Activated CD8-positive, alpha-beta T cell treated with anti-CD3 and anti-CD28 coated beads, Interleukin-2, amount 10 ng/mL, durations not matched to agents 7 days and 5 days (primary cell): ENCODE measurements around the gene MRPL4. TPM values are rescaled to one million over a fixed set of nuclear protein-coding genes. Genes with fewer than 3 reads are reported as not detected.

Experiments
- ATAC-seq: fragments of 150-1000 bp; cut with Tn5 transposase; one replicate; pipeline ENCODE4 v1.10.0; 2021; ENCODE audit warnings: moderate library complexity
- CTCF ChIA-PET: fragments of 350-600 bp; sonication (Branson Sonifier 250); formaldehyde crosslinking; loops from one replicate; lab custom pipeline; 2021; ENCODE audit warnings: antibody characterized with exemption; lab: Charles Lee
- POLR2A ChIA-PET: fragments of 350-600 bp; sonication (Branson Sonifier 250); formaldehyde crosslinking; loops from one replicate; lab custom pipeline; 2021; ENCODE audit warnings: antibody characterized with exemption; lab: Charles Lee
- DNase-seq: peaks from one replicate; pipeline ENCODE4 v3.0.0-alpha.2; 2020
- H3K27ac Mint-ChIP-seq: one replicate; pipeline ENCODE4 v1.8.0; 2021; ENCODE audit warnings: mild to moderate bottlenecking, mixed read lengths
- H3K27me3 Mint-ChIP-seq: one replicate; pipeline ENCODE4 v1.8.0; 2021; ENCODE audit warnings: low read depth, mixed read lengths
- H3K36me3 Mint-ChIP-seq: one replicate; pipeline ENCODE4 v1.8.0; 2021; ENCODE audit warnings: low read depth, mixed read lengths
- H3K4me1 Mint-ChIP-seq: one replicate; pipeline ENCODE4 v1.8.0; 2021; ENCODE audit warnings: low read depth, mixed read lengths
- H3K4me3 Mint-ChIP-seq: one replicate; pipeline ENCODE4 v1.8.0; 2021; ENCODE audit warnings: mild to moderate bottlenecking, mixed read lengths
- H3K9me3 Mint-ChIP-seq: one replicate; pipeline ENCODE4 v1.8.0; 2022; ENCODE audit warnings: mixed read lengths; ENCODE audit not compliant: insufficient read depth
- total RNA-seq, 2 experiments: library from RNA; stranded (reverse); gene quantifications; one replicate each; pipeline ENCODE4 v1.2.3, GENCODE V29; 2021

MRPL4 gene
- total RNA-seq, 2 experiments from 2014 or later: 85.9 to 87.0 TPM

DNA sequence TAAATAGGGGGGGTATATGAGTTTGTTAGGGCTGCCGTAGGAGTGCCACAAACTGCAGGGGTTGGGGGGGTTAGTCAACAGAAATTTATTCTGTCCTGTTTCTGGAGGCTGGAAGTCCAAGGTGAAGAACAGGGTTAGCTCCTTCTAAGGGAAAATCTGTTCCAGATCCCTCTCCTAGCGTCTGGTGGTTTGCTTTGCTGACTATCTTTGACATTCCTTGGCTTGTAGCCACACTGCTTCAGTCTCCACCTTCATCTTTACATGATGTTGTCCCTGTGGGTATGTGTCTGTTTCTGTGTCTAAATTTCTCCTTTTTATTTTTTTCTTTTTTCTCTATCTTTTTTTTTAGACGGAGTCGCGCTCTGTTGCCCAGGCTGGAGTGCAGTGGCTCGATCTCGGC is 10.8 kb downstream of the MRPL4 start:
- no peaks in the 10 kb centered on the region for H3K27me3 Mint-ChIP-seq
- H3K4me3 Mint-ChIP-seq: no peak overlapping the region
- no peaks in the 10 kb centered on the region for H3K9me3 Mint-ChIP-seq
- peaks cover 18% of the 10 kb centered on the region for H3K36me3 Mint-ChIP-seq
- ChIA-PET CTCF (interaction anchor here (1.1 to 7.9 kb wide), 3 partner anchors 27 to 128 kb away, joined by 3 to 255 read pairs (median 6); partner anchors contain the start of genes ICAM5 and TYK2), POLR2A (interaction anchor here (0.6 to 1.8 kb wide), 2 partner anchors 8 to 57 kb away, joined by 3 to 5 read pairs; partner anchors contain the start of gene ICAM1)
- no peak for ATAC-seq
- peaks cover 17% of the 10 kb centered on the region for H3K4me1 Mint-ChIP-seq
- DNase-seq: no peak
- no peak overlapping the region for H3K27ac Mint-ChIP-seq

DNA sequence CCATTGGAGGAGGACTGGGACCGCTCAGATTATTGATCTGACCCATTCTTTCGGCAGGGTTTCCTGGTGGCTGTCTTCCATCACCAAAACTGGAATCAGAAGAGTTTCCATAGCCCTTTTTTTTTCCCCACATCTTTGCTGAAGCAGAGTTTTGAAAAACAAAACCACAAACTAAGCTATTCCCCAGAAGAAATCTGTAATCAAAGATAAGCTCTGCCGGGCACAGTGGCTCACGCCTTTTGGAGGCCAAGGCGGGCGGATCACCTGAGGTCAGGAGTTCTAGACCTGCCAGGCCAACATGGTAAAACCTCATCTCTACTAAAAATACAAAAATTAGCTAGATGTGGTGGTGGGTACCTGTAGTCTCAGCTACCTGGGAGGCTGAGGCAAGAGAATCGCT is 14.7 kb downstream of the MRPL4 start:
- ChIA-PET POLR2A (interaction anchor here (0.7 kb wide), 1 partner anchor 118 kb away, joined by 3 read pairs; no protein-coding TSS in a partner anchor), CTCF (interaction anchor here (0.9 to 10.8 kb wide), 3 partner anchors 7 to 119 kb away, joined by 3 to 383 read pairs (median 96); partner anchors contain the start of gene TYK2)
- ATAC-seq: no peak
- Mint-ChIP-seq H3K36me3 (no peaks in the 10 kb centered on the region), H3K27ac (no peak overlapping the region), H3K9me3 (no peaks in the 10 kb centered on the region), H3K4me3 (no peak overlapping the region), H3K4me1 (peaks cover 23% of the 10 kb centered on the region), H3K27me3 (no peaks in the 10 kb centered on the region)
- DNase-seq: no peak

DNA sequence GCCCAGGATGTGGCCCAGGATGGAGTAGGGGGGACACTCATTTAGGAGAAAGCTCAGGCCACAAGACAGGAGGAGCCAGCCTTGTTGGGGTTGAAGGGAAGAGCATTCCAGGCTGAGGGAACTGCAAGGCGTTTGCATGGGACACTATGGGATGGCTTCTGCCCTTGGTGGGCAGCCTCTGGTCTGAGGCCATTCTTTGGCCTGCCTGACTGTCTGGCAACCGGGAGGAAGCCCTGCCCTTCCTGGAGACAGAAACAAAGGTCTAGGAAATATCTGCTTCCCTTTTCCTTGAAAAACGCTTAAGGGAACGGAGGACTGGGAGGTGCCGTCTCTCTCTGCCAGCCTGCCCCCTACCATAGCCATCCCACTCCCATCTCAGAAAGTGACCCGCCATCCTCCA is 16.1 kb downstream of the MRPL4 start:
- H3K4me1 Mint-ChIP-seq: peaks cover 33% of the 10 kb centered on the region
- H3K27ac Mint-ChIP-seq: no peak overlapping the region
- POLR2A ChIA-PET: interaction anchor here (4.0 kb wide), 1 partner anchor 8 kb away, joined by 26 read pairs; no protein-coding TSS in a partner anchor

DNA sequence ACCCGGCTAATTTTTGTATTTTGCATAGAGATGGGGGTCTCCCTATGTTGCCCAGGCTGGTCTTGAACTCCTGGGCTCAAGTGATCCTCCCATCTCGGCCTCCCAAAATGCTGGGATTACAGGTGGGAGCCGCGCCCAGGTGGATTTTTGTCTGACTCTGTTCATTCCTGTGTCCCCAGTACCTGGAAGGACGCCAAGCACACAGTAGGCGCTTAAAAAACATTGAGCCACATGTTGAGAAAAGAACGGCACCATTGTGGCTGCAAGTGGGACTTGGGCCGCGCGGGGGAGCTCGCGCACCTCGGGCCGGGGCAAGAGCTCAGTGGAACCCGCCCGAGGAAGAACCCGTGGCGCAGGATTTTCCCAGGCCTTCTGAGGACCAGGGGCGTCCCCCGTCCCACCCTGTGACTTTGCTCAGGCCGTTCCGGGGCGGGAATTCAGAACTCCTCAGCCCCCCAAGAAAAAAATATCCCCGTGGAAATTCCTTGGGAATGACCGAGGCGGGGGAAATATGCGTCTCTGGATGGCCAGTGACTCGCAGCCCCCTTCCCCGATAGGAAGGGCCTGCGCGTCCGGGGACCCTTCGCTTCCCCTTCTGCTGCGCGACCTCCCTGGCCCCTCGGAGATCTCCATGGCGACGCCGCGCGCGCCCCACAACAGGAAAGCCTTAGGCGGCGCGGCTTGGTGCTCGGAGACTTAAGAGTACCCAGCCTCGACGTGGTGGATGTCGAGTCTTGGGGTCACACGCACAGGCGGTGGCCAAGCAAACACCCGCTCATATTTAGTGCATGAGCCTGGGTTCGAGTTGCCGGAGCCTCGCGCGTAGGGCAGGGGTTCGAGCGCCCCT is 17.5 kb downstream of the MRPL4 start:
- H3K27me3 Mint-ChIP-seq: no peaks in the 10 kb centered on the region
- H3K4me3 Mint-ChIP-seq: peak overlapping the region; percentile 82
- H3K27ac Mint-ChIP-seq: peak overlapping the region; percentile 93
- CTCF ChIA-PET: interaction anchor here (0.6 to 10.8 kb wide), 26 partner anchors 9 to 589 kb away, joined by 3 to 383 read pairs (median 4); partner anchors contain the start of genes CDC37, ICAM4, ICAM5 and PDE4A
- H3K9me3 Mint-ChIP-seq: no peaks in the 10 kb centered on the region
- H3K4me1 Mint-ChIP-seq: peaks cover 35% of the 10 kb centered on the region
- POLR2A ChIA-PET: interaction anchor here (0.6 to 4.0 kb wide), 15 partner anchors 7 to 149 kb away, joined by 3 to 54 read pairs (median 10); partner anchors contain the start of genes CDC37, DNMT1, ICAM4 and ICAM5
- ATAC-seq: peak; percentile 69
- peaks cover 6% of the 10 kb centered on the region for H3K36me3 Mint-ChIP-seq
- peak; percentile 92 for DNase-seq

More for the DNA sequence above, 16.1 kb downstream of the MRPL4 start:
- ATAC-seq (no peak), DNase-seq (no peak)
- Mint-ChIP-seq H3K36me3 (peaks cover 4% of the 10 kb centered on the region), H3K9me3 (no peaks in the 10 kb centered on the region), H3K4me3 (no peak overlapping the region), H3K27me3 (no peaks in the 10 kb centered on the region)
- CTCF ChIA-PET: interaction anchor here (6.1 to 10.8 kb wide), 2 partner anchors 9 to 118 kb away, joined by 96 to 383 read pairs; partner anchors contain the start of gene TYK2

DNA sequence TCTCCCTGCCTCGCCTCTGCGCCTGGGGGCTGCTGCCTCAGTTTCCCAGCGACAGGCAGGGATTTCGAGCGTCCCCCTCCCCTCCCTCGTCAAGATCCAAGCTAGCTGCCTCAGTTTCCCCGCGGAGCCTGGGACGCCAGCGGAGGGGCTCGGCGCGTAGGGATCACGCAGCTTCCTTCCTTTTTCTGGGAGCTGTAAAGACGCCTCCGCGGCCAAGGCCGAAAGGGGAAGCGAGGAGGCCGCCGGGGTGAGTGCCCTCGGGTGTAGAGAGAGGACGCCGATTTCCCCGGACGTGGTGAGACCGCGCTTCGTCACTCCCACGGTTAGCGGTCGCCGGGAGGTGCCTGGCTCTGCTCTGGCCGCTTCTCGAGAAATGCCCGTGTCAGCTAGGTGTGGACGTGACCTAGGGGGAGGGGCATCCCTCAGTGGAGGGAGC is 18.2 kb downstream of the MRPL4 start:
- POLR2A ChIA-PET: interaction anchor here (1.2 to 4.0 kb wide), 16 partner anchors 8 to 148 kb away, joined by 3 to 54 read pairs (median 9); partner anchors contain the start of genes CDC37, DNMT1, ICAM4 and ICAM5
- ATAC-seq (peak; percentile 70), DNase-seq (peak; percentile 87)
- H3K36me3 Mint-ChIP-seq: peaks cover 11% of the 10 kb centered on the region
- CTCF ChIA-PET: interaction anchor here (0.7 to 10.8 kb wide), 20 partner anchors 10 to 185 kb away, joined by 3 to 383 read pairs (median 7); partner anchors contain the start of genes CDC37, ICAM4, ICAM5 and PDE4A
- H3K27me3 Mint-ChIP-seq: no peaks in the 10 kb centered on the region
- H3K9me3 Mint-ChIP-seq: no peaks in the 10 kb centered on the region
- peak overlapping the region; percentile 82 for H3K4me3 Mint-ChIP-seq
- H3K4me1 Mint-ChIP-seq: peaks cover 40% of the 10 kb centered on the region
- H3K27ac Mint-ChIP-seq: peak overlapping the region; percentile 93

DNA sequence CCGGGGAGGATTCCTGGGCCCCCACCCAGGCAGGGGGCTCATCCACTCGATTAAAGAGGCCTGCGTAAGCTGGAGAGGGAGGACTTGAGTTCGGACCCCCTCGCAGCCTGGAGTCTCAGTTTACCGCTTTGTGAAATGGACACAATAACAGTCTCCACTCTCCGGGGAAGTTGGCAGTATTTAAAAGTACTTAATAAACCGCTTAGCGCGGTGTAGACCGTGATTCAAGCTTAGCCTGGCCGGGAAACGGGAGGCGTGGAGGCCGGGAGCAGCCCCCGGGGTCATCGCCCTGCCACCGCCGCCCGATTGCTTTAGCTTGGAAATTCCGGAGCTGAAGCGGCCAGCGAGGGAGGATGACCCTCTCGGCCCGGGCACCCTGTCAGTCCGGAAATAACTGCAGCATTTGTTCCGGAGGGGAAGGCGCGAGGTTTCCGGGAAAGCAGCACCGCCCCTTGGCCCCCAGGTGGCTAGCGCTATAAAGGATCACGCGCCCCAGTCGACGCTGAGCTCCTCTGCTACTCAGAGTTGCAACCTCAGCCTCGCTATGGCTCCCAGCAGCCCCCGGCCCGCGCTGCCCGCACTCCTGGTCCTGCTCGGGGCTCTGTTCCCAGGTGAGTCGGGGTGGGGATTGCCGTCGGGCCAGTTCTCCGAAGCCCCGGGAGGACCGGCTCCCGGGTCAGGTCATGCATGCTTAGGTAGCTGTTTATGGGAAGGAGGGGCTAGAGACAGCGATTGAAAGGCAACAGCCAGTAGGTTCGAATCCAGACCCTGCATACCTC is 18.8 kb downstream of the MRPL4 start, which contains the start of gene ICAM1:
Gene ICAM1, plus strand, starts transcription at position 505 of the 779 bp plus-strand sequence. Its CDS starts 40 bp downstream, at position 545.
- POLR2A ChIA-PET: interaction anchor here (0.6 to 4.0 kb wide), 23 partner anchors 8 to 284 kb away, joined by 3 to 54 read pairs (median 6); partner anchors contain the start of genes CDC37, DNMT1, ICAM4 and ICAM5
- Mint-ChIP-seq H3K9me3 (no peaks in the 10 kb centered on the region), H3K4me3 (peak within 1 kb of the TSS; percentile 82), H3K27me3 (no peaks in the 10 kb centered on the region), H3K36me3 (peaks cover 14% of the 10 kb centered on the region), H3K27ac (peak within 1 kb of the TSS; percentile 93), H3K4me1 (peaks cover 40% of the 10 kb centered on the region)
- ATAC-seq (peak; percentile 68), DNase-seq (peak; percentile 88)
- CTCF ChIA-PET: interaction anchor here (0.7 to 10.8 kb wide), 26 partner anchors 9 to 340 kb away, joined by 3 to 383 read pairs (median 6); partner anchors contain the start of genes CDC37, ICAM4, ICAM5 and PDE4A

DNA sequence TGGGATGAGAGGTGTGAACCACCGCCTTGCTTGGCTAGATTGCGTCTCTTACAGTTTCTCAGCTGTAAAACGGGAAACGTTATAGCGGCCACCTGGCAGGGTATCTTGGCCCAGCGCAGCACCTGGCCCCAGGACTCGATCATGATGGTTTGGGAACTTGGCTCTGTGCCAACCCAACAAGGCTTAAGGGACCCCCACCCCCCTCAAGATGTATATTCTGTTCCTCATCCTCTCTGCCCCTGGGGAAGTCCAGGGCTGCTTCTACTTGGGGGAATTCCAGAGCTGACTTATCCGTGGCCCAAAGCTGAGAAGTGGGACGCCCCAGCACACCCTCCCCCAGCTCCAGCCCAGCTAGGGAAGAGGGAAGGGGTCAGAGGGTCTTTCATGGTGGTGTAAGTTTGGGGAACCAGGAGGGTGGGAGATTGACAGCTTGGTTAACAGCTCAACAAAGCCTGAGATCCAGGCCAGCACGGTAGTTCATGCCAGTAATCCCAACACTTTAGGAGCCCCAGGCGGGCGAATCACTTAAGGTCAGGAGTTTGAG is 19.6 kb downstream of the MRPL4 start:
- ATAC-seq: peak; percentile 0
- peaks cover 40% of the 10 kb centered on the region for H3K4me1 Mint-ChIP-seq
- peak overlapping the region; percentile 93 for H3K27ac Mint-ChIP-seq
- peak; percentile 37 for DNase-seq
- POLR2A ChIA-PET: interaction anchor here (0.6 to 4.0 kb wide), 22 partner anchors 8 to 290 kb away, joined by 3 to 54 read pairs (median 5); partner anchors contain the start of genes CDC37, ICAM4, ICAM5 and RAVER1
- H3K36me3 Mint-ChIP-seq: peaks cover 14% of the 10 kb centered on the region
- H3K4me3 Mint-ChIP-seq: peak overlapping the region; percentile 82
- no peaks in the 10 kb centered on the region for H3K9me3 Mint-ChIP-seq
- CTCF ChIA-PET: interaction anchor here (0.7 to 10.8 kb wide), 20 partner anchors 8 to 341 kb away, joined by 3 to 383 read pairs (median 7); partner anchors contain the start of genes CDC37, ICAM4, ICAM5 and PDE4A
- H3K27me3 Mint-ChIP-seq: no peaks in the 10 kb centered on the region

DNA sequence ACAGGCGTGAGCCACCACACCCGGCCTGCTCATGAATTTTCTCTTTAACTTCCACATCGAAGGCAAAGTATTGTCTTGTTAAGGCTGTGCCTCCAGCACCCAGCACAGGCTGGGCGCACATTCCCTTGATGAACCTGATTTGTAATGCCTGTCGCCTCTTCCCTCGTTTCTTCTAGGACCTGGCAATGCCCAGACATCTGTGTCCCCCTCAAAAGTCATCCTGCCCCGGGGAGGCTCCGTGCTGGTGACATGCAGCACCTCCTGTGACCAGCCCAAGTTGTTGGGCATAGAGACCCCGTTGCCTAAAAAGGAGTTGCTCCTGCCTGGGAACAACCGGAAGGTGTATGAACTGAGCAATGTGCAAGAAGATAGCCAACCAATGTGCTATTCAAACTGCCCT is 22.6 kb downstream of the MRPL4 start:
- Mint-ChIP-seq H3K4me3 (no peak overlapping the region), H3K4me1 (peaks cover 48% of the 10 kb centered on the region), H3K27me3 (no peaks in the 10 kb centered on the region), H3K36me3 (peaks cover 26% of the 10 kb centered on the region), H3K9me3 (no peaks in the 10 kb centered on the region), H3K27ac (peak overlapping the region; percentile 4)
- POLR2A ChIA-PET: no interaction called here
- CTCF ChIA-PET: interaction anchor here (1.2 to 10.8 kb wide), 2 partner anchors 15 to 111 kb away, joined by 9 to 383 read pairs; partner anchors contain the start of gene TYK2
- DNase-seq (no peak), ATAC-seq (no peak)

DNA sequence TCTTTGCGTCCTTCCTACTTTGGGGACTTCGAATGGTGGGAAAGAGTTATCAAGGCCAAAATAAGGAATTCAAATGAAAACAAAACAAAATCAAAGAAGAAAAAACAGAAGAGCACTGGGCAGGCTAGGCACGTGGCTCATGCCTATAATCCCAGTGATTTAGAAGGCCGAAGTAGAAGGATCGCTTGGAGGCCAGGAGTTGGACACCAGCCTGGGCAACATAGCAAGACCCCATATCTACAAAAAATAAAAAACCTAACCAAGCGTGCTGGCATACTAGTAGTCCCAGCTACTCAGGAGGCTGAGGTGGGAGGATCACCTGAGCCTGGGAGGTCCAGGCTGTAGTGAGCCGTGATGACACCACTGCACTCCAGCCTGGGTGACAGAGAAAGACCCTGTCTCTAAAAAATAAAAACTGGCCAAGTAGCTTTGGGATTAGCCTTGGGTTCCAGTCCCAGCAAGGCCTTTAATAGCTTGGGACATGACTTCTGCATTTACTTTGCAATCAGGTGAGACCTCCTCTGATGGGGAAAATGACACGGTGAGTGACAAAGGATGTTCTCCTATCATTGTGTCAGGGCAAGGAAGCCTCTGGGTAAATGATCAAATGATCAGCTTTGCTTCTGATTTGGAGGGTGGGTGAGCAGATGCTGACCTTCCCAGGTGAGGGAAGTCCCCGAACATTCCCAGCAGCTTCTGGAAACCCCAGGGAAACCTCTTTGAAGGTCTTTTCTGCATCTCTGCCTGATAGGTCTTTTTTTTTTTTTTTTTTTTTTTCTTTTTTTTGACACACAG is 26.0 kb downstream of the MRPL4 start:
- Mint-ChIP-seq H3K36me3 (peaks cover 34% of the 10 kb centered on the region), H3K9me3 (no peaks in the 10 kb centered on the region), H3K4me1 (peaks cover 33% of the 10 kb centered on the region), H3K27ac (no peak overlapping the region), H3K4me3 (no peak overlapping the region), H3K27me3 (no peaks in the 10 kb centered on the region)
- ChIA-PET CTCF (interaction anchor here (1.0 to 3.3 kb wide), 4 partner anchors 9 to 111 kb away, joined by 3 to 15 read pairs (median 6); no protein-coding TSS in a partner anchor), POLR2A (interaction anchor here (1.9 to 3.2 kb wide), 2 partner anchors 8 to 9 kb away, joined by 6 to 16 read pairs; partner anchors contain the start of genes ICAM1 and ICAM4)
- ATAC-seq: no peak
- no peak for DNase-seq
